ENCODE measurements around the gene SPATA6L. TPM values are rescaled to one million over a fixed set of nuclear protein-coding genes. Genes with fewer than 3 reads are reported as not detected.

The SPATA6L gene
- total and polyA plus RNA-seq, 2 donors: 0.47 to 1.2 TPM

DNA sequence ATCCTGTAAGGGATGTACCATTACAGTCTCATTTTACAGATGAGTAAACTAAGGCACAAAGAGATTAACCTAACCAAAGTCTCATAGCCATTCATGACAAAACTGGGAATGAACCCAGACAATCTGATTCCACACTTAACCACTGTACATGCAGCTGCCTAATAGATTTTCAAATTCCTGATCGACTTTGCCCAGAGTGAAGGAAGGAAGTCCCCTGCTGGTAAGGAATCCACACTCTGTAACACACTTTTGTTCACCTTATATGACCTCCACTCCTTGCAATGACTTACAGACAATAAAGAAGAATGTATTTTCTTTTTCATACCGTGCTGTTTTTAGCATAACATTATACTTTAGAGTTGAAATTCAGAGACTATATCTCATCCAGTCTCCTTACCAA is 35.4 kb downstream of the SPATA6L start:
- WGBS: 58% methylated on average over 2 of the region's 2 CpGs
- peaks cover 0 to 4% of the 10 kb centered on the region in 2 donors for H3K4me1 ChIP-seq (ENCODE audit: control insufficient read depth in 2 of 2, insufficient read depth in 2 of 2, low read length in 2 of 2)
- H3K36me3 ChIP-seq (ENCODE audit: control insufficient read depth in 2 of 2, insufficient read depth in 2 of 2, low read length in 1 of 2): no peaks in the 10 kb centered on the region
- no peaks in the 10 kb centered on the region for H3K9me3 ChIP-seq (ENCODE audit: control insufficient read depth in 2 of 2, insufficient read depth in 1 of 2, low read length in 1 of 2)
- peaks cover 0 to 3% of the 10 kb centered on the region in 2 donors for H3K27me3 ChIP-seq (ENCODE audit: control insufficient read depth in 2 of 2, insufficient read depth in 1 of 2, low read length in 1 of 2)
- no peak for DNase-seq (ENCODE audit: low read depth in 6 of 9, low spot score in 9 of 9)
- H3K4me3 ChIP-seq (ENCODE audit: low read length in 2 of 2): no peak overlapping the region
- no peak overlapping the region for H3K27ac ChIP-seq (ENCODE audit: low read depth in 1 of 2, low read length in 1 of 2)

DNA sequence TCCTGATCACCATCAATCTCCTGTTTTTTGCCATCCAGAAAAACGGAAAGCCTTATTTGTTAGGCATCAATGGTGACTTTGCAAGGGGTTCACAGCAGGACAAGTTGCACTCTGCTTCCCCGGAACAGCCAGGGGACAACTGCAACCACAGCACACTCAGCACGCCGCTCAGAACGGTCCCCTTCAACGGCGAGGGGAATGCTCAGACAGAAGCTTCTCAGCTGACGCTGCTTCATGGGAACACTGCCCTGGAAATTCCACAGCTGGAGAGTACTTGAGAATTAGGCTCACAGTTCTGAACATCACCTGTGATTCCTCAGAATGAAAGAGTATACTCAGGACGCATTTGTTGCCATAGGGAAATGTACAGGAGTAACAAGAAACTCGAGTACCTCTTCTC is 44.3 kb downstream of the SPATA6L start:
- Histone ChIP-seq H3K27me3 (ENCODE audit: control insufficient read depth in 2 of 2, insufficient read depth in 1 of 2, low read length in 1 of 2) (peaks cover 2 to 3% of the 10 kb centered on the region in 2 donors), H3K9me3 (ENCODE audit: control insufficient read depth in 2 of 2, insufficient read depth in 1 of 2, low read length in 1 of 2) (no peaks in the 10 kb centered on the region), H3K4me3 (ENCODE audit: low read length in 2 of 2) (no peak overlapping the region), H3K4me1 (ENCODE audit: control insufficient read depth in 2 of 2, insufficient read depth in 2 of 2, low read length in 2 of 2) (peaks cover 8 to 16% of the 10 kb centered on the region in 2 donors), H3K27ac (ENCODE audit: low read depth in 1 of 2, low read length in 1 of 2) (no peak overlapping the region), H3K36me3 (ENCODE audit: control insufficient read depth in 2 of 2, insufficient read depth in 2 of 2, low read length in 1 of 2) (no peaks in the 10 kb centered on the region)
- WGBS: 87% methylated on average over 10 of the region's 10 CpGs
- DNase-seq (ENCODE audit: low read depth in 6 of 9, low spot score in 9 of 9): no peak

- no peaks in the 10 kb centered on the region for H3K9me3 ChIP-seq (ENCODE audit: control insufficient read depth in 2 of 2, insufficient read depth in 1 of 2, low read length in 1 of 2)
- H3K27me3 ChIP-seq (ENCODE audit: control insufficient read depth in 2 of 2, insufficient read depth in 1 of 2, low read length in 1 of 2): peaks cover 0 to 2% of the 10 kb centered on the region in 2 donors
- 86% methylated on average over 2 of the region's 2 CpGs for WGBS
- H3K27ac ChIP-seq (ENCODE audit: low read depth in 1 of 2, low read length in 1 of 2): peak overlapping the region in 1 of 2 donors; percentile 75
- no peaks in the 10 kb centered on the region for H3K36me3 ChIP-seq (ENCODE audit: control insufficient read depth in 2 of 2, insufficient read depth in 2 of 2, low read length in 1 of 2)
- H3K4me1 ChIP-seq (ENCODE audit: control insufficient read depth in 2 of 2, insufficient read depth in 2 of 2, low read length in 2 of 2): peaks cover 8 to 14% of the 10 kb centered on the region in 2 donors
- DNase-seq (ENCODE audit: low read depth in 6 of 9, low spot score in 9 of 9): no peak
- no peak overlapping the region for H3K4me3 ChIP-seq (ENCODE audit: low read length in 2 of 2)
Measured at GRCh38 chr9:4620881-4621555, 45.3 kb downstream of the SPATA6L start.

DNA sequence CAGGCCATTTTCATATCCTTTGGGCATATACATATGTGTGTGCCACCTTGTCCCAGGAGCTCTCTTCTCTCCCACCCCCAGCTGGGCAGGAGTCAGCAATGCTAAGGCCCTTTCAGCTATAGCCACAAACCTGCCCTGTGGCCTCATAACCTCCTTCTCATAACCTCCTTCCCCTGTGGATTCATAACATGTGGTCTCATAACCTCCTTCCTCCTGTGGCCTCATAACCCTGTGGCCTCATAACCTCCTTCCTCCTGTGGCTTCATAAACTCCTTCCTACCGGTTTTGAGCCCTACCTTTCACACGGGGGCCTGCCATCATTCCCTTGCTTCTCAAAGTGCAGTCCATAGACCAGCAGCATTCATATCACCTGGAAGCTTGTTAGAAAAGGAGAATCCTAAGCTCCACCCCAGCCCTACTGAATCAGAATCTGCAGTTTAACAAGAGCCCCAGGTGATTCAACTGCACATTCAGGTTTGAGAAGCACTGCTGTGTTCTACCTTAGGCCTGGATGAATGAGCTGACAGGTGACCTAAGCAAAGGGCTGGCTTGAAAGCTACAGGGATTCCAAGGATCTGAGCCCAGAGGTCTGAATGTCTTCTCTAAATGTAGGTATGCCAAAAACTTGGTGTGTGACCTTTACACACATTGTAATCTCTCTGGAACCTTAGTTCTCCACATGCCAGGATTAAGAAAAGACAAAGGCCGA is 46.1 kb downstream of the SPATA6L start:
- 37% methylated on average over 3 of the region's 3 CpGs for WGBS
- H3K9me3 ChIP-seq (ENCODE audit: control insufficient read depth in 2 of 2, insufficient read depth in 1 of 2, low read length in 1 of 2): no peaks in the 10 kb centered on the region
- peaks cover 8 to 15% of the 10 kb centered on the region in 2 donors for H3K4me1 ChIP-seq (ENCODE audit: control insufficient read depth in 2 of 2, insufficient read depth in 2 of 2, low read length in 2 of 2)
- DNase-seq (ENCODE audit: low read depth in 6 of 9, low spot score in 9 of 9): peak in 1 of 9 donors; percentile 61
- H3K27ac ChIP-seq (ENCODE audit: low read depth in 1 of 2, low read length in 1 of 2): peak overlapping the region in 1 of 2 donors; percentile 75
- H3K36me3 ChIP-seq (ENCODE audit: control insufficient read depth in 2 of 2, insufficient read depth in 2 of 2, low read length in 1 of 2): no peaks in the 10 kb centered on the region
- H3K4me3 ChIP-seq (ENCODE audit: low read length in 2 of 2): no peak overlapping the region
- H3K27me3 ChIP-seq (ENCODE audit: control insufficient read depth in 2 of 2, insufficient read depth in 1 of 2, low read length in 1 of 2): peaks cover 0 to 2% of the 10 kb centered on the region in 2 donors

DNA sequence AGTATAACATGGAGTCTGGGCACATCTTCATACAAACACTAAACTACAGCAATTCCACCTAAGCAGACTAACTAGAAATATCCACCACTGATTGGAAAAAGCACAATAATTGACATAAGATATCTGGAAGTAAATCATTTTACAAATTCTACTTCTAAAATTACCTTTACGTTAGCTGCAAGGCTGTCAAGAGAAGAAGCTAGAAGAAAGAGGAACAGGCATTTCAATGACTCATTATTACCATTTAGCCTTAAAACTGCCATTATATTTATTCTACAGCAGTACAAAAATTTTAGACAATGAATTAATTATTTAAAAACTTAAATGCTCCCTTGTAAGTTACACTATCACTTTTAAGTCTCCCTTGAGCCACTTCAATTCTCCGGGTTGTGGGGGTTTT is 47.6 kb downstream of the SPATA6L start:
- Histone ChIP-seq H3K9me3 (ENCODE audit: control insufficient read depth in 2 of 2, insufficient read depth in 1 of 2, low read length in 1 of 2) (no peaks in the 10 kb centered on the region), H3K27ac (ENCODE audit: low read depth in 1 of 2, low read length in 1 of 2) (no peak overlapping the region), H3K36me3 (ENCODE audit: control insufficient read depth in 2 of 2, insufficient read depth in 2 of 2, low read length in 1 of 2) (no peaks in the 10 kb centered on the region), H3K27me3 (ENCODE audit: control insufficient read depth in 2 of 2, insufficient read depth in 1 of 2, low read length in 1 of 2) (peaks cover 0 to 2% of the 10 kb centered on the region in 2 donors), H3K4me3 (ENCODE audit: low read length in 2 of 2) (no peak overlapping the region), H3K4me1 (ENCODE audit: control insufficient read depth in 2 of 2, insufficient read depth in 2 of 2, low read length in 2 of 2) (peaks cover 8 to 15% of the 10 kb centered on the region in 2 donors)
- no peak for DNase-seq (ENCODE audit: low read depth in 6 of 9, low spot score in 9 of 9)
- WGBS: 62% methylated on average over 2 of the region's 2 CpGs

- no peak for DNase-seq (ENCODE audit: low read depth in 6 of 9, low spot score in 9 of 9)
- Histone ChIP-seq H3K4me3 (ENCODE audit: low read length in 2 of 2) (no peak overlapping the region), H3K4me1 (ENCODE audit: control insufficient read depth in 2 of 2, insufficient read depth in 2 of 2, low read length in 2 of 2) (peaks cover 8 to 15% of the 10 kb centered on the region in 2 donors), H3K9me3 (ENCODE audit: control insufficient read depth in 2 of 2, insufficient read depth in 1 of 2, low read length in 1 of 2) (no peaks in the 10 kb centered on the region), H3K36me3 (ENCODE audit: control insufficient read depth in 2 of 2, insufficient read depth in 2 of 2, low read length in 1 of 2) (no peaks in the 10 kb centered on the region), H3K27me3 (ENCODE audit: control insufficient read depth in 2 of 2, insufficient read depth in 1 of 2, low read length in 1 of 2) (peaks cover 0 to 2% of the 10 kb centered on the region in 2 donors), H3K27ac (ENCODE audit: low read depth in 1 of 2, low read length in 1 of 2) (no peak overlapping the region)
- 58% methylated on average over 3 of the region's 3 CpGs for WGBS
Measured at GRCh38 chr9:4617752-4618151, 48.5 kb downstream of the SPATA6L start.

- H3K27ac ChIP-seq (ENCODE audit: low read depth in 1 of 2, low read length in 1 of 2): peak overlapping the region in 1 of 2 donors; percentile 27
- no peaks in the 10 kb centered on the region for H3K36me3 ChIP-seq (ENCODE audit: control insufficient read depth in 2 of 2, insufficient read depth in 2 of 2, low read length in 1 of 2)
- DNase-seq (ENCODE audit: low read depth in 6 of 9, low spot score in 9 of 9): no peak
- H3K27me3 ChIP-seq (ENCODE audit: control insufficient read depth in 2 of 2, insufficient read depth in 1 of 2, low read length in 1 of 2): peaks cover 0 to 2% of the 10 kb centered on the region in 2 donors
- WGBS: 85% methylated on average over 5 of the region's 5 CpGs
- H3K4me1 ChIP-seq (ENCODE audit: control insufficient read depth in 2 of 2, insufficient read depth in 2 of 2, low read length in 2 of 2): peaks cover 8 to 15% of the 10 kb centered on the region in 2 donors
- H3K4me3 ChIP-seq (ENCODE audit: low read length in 2 of 2): no peak overlapping the region
- H3K9me3 ChIP-seq (ENCODE audit: control insufficient read depth in 2 of 2, insufficient read depth in 1 of 2, low read length in 1 of 2): no peaks in the 10 kb centered on the region
Measured at GRCh38 chr9:4615778-4616177, 50.5 kb downstream of the SPATA6L start.

- Histone ChIP-seq H3K36me3 (ENCODE audit: control insufficient read depth in 2 of 2, insufficient read depth in 2 of 2, low read length in 1 of 2) (no peaks in the 10 kb centered on the region), H3K27me3 (ENCODE audit: control insufficient read depth in 2 of 2, insufficient read depth in 1 of 2, low read length in 1 of 2) (peaks cover 0 to 2% of the 10 kb centered on the region in 2 donors), H3K4me3 (ENCODE audit: low read length in 2 of 2) (no peak overlapping the region), H3K4me1 (ENCODE audit: control insufficient read depth in 2 of 2, insufficient read depth in 2 of 2, low read length in 2 of 2) (peaks cover 4 to 10% of the 10 kb centered on the region in 2 donors), H3K9me3 (ENCODE audit: control insufficient read depth in 2 of 2, insufficient read depth in 1 of 2, low read length in 1 of 2) (no peaks in the 10 kb centered on the region), H3K27ac (ENCODE audit: low read depth in 1 of 2, low read length in 1 of 2) (no peak overlapping the region)
- 81% methylated on average over 4 of the region's 4 CpGs for WGBS
- DNase-seq (ENCODE audit: low read depth in 6 of 9, low spot score in 9 of 9): no peak
Measured at GRCh38 chr9:4615251-4615650, 51.0 kb downstream of the SPATA6L start.

- Histone ChIP-seq H3K4me1 (ENCODE audit: control insufficient read depth in 2 of 2, insufficient read depth in 2 of 2, low read length in 2 of 2) (peaks cover 0 to 4% of the 10 kb centered on the region in 2 donors), H3K27ac (ENCODE audit: low read depth in 1 of 2, low read length in 1 of 2) (no peak overlapping the region), H3K4me3 (ENCODE audit: low read length in 2 of 2) (no peak overlapping the region), H3K27me3 (ENCODE audit: control insufficient read depth in 2 of 2, insufficient read depth in 1 of 2, low read length in 1 of 2) (peaks cover 0 to 2% of the 10 kb centered on the region in 2 donors), H3K9me3 (ENCODE audit: control insufficient read depth in 2 of 2, insufficient read depth in 1 of 2, low read length in 1 of 2) (no peaks in the 10 kb centered on the region), H3K36me3 (ENCODE audit: control insufficient read depth in 2 of 2, insufficient read depth in 2 of 2, low read length in 1 of 2) (no peaks in the 10 kb centered on the region)
- 94% methylated on average over 1 of the region's 1 CpG for WGBS
- DNase-seq (ENCODE audit: low read depth in 6 of 9, low spot score in 9 of 9): no peak
Measured at GRCh38 chr9:4614627-4615026, 51.7 kb downstream of the SPATA6L start.

Measured in thymus (tissue), 11 donors.